ENCODE results near the gene GRXCR2. TPM values are rescaled to one million over a fixed set of nuclear protein-coding genes. Genes with fewer than 3 reads are reported as not detected.
"Not testable (repeated sequence)": the region's sequence is repeated elsewhere in the genome, so short reads cannot be mapped to it uniquely, and the experiment has no call there.

Gene GRXCR2
- total RNA-seq, 1 donor from 2014 or later: not detected

GRCh38 chr5:145841299-145841698 lies 31.5 kb downstream of the GRXCR2 start:
- Histone ChIP-seq H3K36me3 (no peaks in the 10 kb centered on the region), H3K4me1 (no peaks in the 10 kb centered on the region), H3K27ac (no peak overlapping the region), H3K27me3 (no peaks in the 10 kb centered on the region), H3K9me3 (no peaks in the 10 kb centered on the region), H3K4me3 (no peak overlapping the region)
- DNase-seq: no peak
- intact Hi-C loops (cut with DNase I): no loop called here
- ATAC-seq: no peak
- TF ChIP-seq, protein P1, sequence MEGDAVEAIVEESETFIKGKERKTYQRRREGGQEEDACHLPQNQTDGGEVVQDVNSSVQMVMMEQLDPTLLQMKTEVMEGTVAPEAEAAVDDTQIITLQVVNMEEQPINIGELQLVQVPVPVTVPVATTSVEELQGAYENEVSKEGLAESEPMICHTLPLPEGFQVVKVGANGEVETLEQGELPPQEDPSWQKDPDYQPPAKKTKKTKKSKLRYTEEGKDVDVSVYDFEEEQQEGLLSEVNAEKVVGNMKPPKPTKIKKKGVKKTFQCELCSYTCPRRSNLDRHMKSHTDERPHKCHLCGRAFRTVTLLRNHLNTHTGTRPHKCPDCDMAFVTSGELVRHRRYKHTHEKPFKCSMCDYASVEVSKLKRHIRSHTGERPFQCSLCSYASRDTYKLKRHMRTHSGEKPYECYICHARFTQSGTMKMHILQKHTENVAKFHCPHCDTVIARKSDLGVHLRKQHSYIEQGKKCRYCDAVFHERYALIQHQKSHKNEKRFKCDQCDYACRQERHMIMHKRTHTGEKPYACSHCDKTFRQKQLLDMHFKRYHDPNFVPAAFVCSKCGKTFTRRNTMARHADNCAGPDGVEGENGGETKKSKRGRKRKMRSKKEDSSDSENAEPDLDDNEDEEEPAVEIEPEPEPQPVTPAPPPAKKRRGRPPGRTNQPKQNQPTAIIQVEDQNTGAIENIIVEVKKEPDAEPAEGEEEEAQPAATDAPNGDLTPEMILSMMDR (IDR thresholded peaks at IDR 0.05): no peak

DNA sequence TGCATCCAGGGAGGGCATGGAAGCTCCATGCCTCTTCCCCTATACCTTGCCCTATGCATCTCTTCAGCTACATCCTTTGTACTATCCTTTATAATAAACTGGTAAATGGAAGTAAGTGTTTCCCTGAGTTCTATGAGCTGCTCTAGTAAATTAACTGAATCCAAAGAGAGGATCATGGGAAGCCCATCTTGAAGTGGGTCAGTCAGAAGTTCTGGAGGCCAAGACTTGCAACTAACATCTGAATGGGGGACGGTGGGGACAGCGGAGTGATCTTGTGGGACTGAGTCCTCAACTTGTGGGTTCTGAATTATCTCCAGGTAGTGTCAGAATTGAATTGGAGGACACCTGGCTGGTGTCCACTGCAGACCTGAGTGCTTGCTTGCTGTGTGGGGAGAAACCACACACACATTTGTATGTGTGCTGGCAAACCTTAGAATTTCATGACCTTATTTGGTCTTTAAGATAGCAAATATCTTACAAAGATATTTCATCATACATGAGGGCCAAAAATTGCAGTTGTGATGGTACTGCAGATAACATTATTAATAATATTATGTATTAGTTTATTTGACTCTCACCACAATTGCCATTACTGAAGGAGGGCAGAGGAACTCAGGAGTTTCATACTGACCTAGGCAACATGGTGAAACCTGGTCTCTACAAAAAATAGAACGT lies 32.2 kb downstream of the GRXCR2 start:
- DNase-seq (no peak), ATAC-seq (no peak)
- H3K4me3 ChIP-seq: no peak overlapping the region
- no peaks in the 10 kb centered on the region for H3K9me3 ChIP-seq
- intact Hi-C loops (cut with DNase I): no loop called here
- H3K36me3 ChIP-seq: no peaks in the 10 kb centered on the region
- peaks cover 4% of the 10 kb centered on the region for H3K4me1 ChIP-seq
- TF ChIP-seq, protein P1 (IDR thresholded peaks at IDR 0.05): no peak
- no peak overlapping the region for H3K27ac ChIP-seq
- H3K27me3 ChIP-seq: no peaks in the 10 kb centered on the region

DNA sequence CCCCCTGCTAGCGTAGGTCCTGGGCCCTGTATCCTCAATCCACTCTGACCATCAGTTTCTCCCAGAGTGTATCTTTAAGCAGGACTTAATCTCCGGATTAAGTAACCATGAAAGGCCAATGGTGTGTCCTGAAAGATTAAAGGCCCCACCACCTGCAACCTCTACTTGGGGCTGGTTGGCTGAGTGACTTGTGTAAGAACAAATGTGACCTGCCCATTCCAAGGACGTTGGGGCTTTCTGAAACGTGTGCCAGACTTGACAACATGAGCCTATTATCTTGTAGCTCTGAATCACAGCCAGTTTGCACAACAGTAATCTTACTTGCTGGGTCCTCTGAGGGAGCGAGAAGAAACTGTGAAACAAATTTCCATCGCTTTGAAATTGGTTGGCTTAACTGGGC lies 34.5 kb downstream of the GRXCR2 start:
- no peaks in the 10 kb centered on the region for H3K27me3 ChIP-seq
- peaks cover 13% of the 10 kb centered on the region for H3K4me1 ChIP-seq
- H3K36me3 ChIP-seq: no peaks in the 10 kb centered on the region
- intact Hi-C loops (cut with DNase I): no loop called here
- H3K4me3 ChIP-seq: no peak overlapping the region
- DNase-seq (no peak), ATAC-seq (no peak)
- TF ChIP-seq, protein P1 (IDR thresholded peaks at IDR 0.05): no peak
- no peak overlapping the region for H3K27ac ChIP-seq
- no peaks in the 10 kb centered on the region for H3K9me3 ChIP-seq

GRCh38 chr5:145836241-145836640 lies 36.6 kb downstream of the GRXCR2 start:
- H3K27me3 ChIP-seq; H3K36me3 ChIP-seq; ATAC-seq; DNase-seq; intact Hi-C loops (cut with DNase I); H3K4me3 ChIP-seq; H3K9me3 ChIP-seq; H3K27ac ChIP-seq: not testable (repeated sequence)
- H3K4me1 ChIP-seq: peaks cover 14% of the 10 kb centered on the region

GRCh38 chr5:145835848-145836239 lies 37.0 kb downstream of the GRXCR2 start:
- ATAC-seq: no peak
- intact Hi-C loops (cut with DNase I): no loop called here
- H3K9me3 ChIP-seq: no peaks in the 10 kb centered on the region

More at GRCh38 chr5:145835848-145836239, 37.0 kb downstream of the GRXCR2 start:
- H3K36me3 ChIP-seq: no peaks in the 10 kb centered on the region
- DNase-seq: no peak
- TF ChIP-seq, protein P1 (IDR thresholded peaks at IDR 0.05): no peak
- H3K27me3 ChIP-seq: no peaks in the 10 kb centered on the region
- H3K27ac ChIP-seq: peak overlapping the region; percentile 65
- H3K4me1 ChIP-seq: peaks cover 18% of the 10 kb centered on the region
- H3K4me3 ChIP-seq: peak overlapping the region; percentile 72

All from upper lobe of right lung (tissue), 1 donor.